K562 (cell line): ENCODE data around the gene IMMP2L. TPM values are rescaled to one million over a fixed set of nuclear protein-coding genes. Genes with fewer than 3 reads are reported as not detected.

ENCODE experiments used
- ATAC-seq: fragments of 200-7000 bp; cut with Tn5 transposase; 3 replicates; pipeline ENCODE4 v1.9.1; 2020; ENCODE audit warnings: moderate library complexity
- BruUV-seq: library from RNA; stranded (reverse); fragments of 400-500 nt; replicated peaks from 2 replicates; lab custom pipeline; 2021; lab: Mats Ljungman, UMichigan
- CTCF ChIA-PET: fragments of 300-600 bp; formaldehyde crosslinking; extraction: SDS; loops from one replicate; lab custom pipeline; 2021; ENCODE audit warnings: low intra/inter-chr PET ratio; lab: Yijun Ruan, JAX
- POLR2A ChIA-PET: fragments of 300-600, 350-650 bp; sonication (Branson Sonifier 250); formaldehyde crosslinking; extraction: SDS; loops from one replicate; lab custom pipeline; 2021; ENCODE audit warnings: antibody characterized with exemption, inconsistent platforms; lab: Yijun Ruan, JAX
- DNase-seq, 4 experiments: peaks; one replicate each; pipeline versions ENCODE4 v3.0.0 to v3.0.0-alpha.2; 2011 to 2018; ENCODE audit warnings: low spot score in 3 of 4, mixed read lengths in 3 of 4; ENCODE audit errors: extremely low read depth in 1 of 4
- FAIRE-seq: peaks from 2 replicates; lab custom pipeline; 2011; peaks lifted over from hg19 to GRCh38; lab: Jason Lieb, UNC
- H2AFZ ChIP-seq: 2 replicates; pipeline ENCODE4 v1.6.0; 2011; ENCODE audit warnings: low read depth, low read length, control low read depth, inconsistent platforms
- H3K27ac ChIP-seq: fragments of 200-600 bp; 3 replicates; pipeline ENCODE4 v1.8.0; 2011; ENCODE audit warnings: low read depth, mild to moderate bottlenecking, control low read depth, inconsistent platforms, low read length, moderate library complexity, mixed read lengths; ENCODE audit errors: extremely low read depth
- H3K27me3 ChIP-seq, 2 experiments: fragments of 300-600 bp in 1 of 2; 2 replicates in 1 of 2; 3 replicates in 1 of 2; pipeline versions ENCODE4 v1.6.0 to v1.8.0; 2011; ENCODE audit warnings: inconsistent platforms in 2 of 2, low read length in 2 of 2, mild to moderate bottlenecking in 1 of 2, mixed read lengths in 1 of 2, moderate library complexity in 1 of 2; ENCODE audit not compliant: control insufficient read depth in 2 of 2, insufficient read depth in 2 of 2
- H3K36me3 ChIP-seq: fragments of 300-600 bp; 3 replicates; pipeline ENCODE4 v1.8.0; 2011; ENCODE audit warnings: mild to moderate bottlenecking, low read length, inconsistent platforms; ENCODE audit not compliant: control insufficient read depth, insufficient read depth
- H3K4me1 ChIP-seq, 2 experiments: fragments of 200-600 bp in 1 of 2; replicated peaks in 1 of 2; 2 replicates in 1 of 2; 3 replicates in 1 of 2; pipeline versions ENCODE4 v1.5.1 to v1.8.0; 2011; ENCODE audit warnings: inconsistent platforms in 2 of 2, low read length in 2 of 2, mild to moderate bottlenecking in 1 of 2, mixed read lengths in 1 of 2, moderate library complexity in 1 of 2; ENCODE audit not compliant: control insufficient read depth in 2 of 2, insufficient read depth in 2 of 2
- H3K4me2 ChIP-seq: 2 replicates; pipeline ENCODE4 v1.6.1; 2011; ENCODE audit warnings: low read length, control low read depth, inconsistent platforms, mixed read lengths; ENCODE audit not compliant: insufficient read depth
- H3K4me3 ChIP-seq: fragments of 200-600 bp; sonication (generic), shearing (Covaris generic); 2 replicates; pipeline ENCODE4 v1.5.1; 2016; ENCODE audit warnings: control low read depth, inconsistent platforms
- H3K79me2 ChIP-seq: fragments of 200-600 bp; 3 replicates; pipeline ENCODE4 v1.8.0; 2011; ENCODE audit warnings: low read length, inconsistent platforms; ENCODE audit not compliant: control insufficient read depth, insufficient read depth
- H3K9ac ChIP-seq, 2 experiments: 2 replicates each; pipeline versions ENCODE4 v1.6.0 to v1.6.1; 2011; ENCODE audit warnings: low read depth in 2 of 2, low read length in 2 of 2, control low read depth in 1 of 2, inconsistent platforms in 1 of 2, mild to moderate bottlenecking in 1 of 2, mixed read lengths in 1 of 2; ENCODE audit not compliant: insufficient read depth in 1 of 2
- H3K9me1 ChIP-seq: one replicate; pipeline ENCODE4 v1.6.0; 2011; ENCODE audit warnings: inconsistent platforms, mild to moderate bottlenecking, low read length, moderate library complexity; ENCODE audit not compliant: control insufficient read depth, insufficient read depth
- H3K9me3 ChIP-seq: replicated peaks from 2 replicates; pipeline ENCODE4 v1.5.1; 2011; ENCODE audit warnings: low read depth, low read length, inconsistent platforms; ENCODE audit not compliant: control insufficient read depth, insufficient read depth
- H4K20me1 ChIP-seq: replicated peaks from 2 replicates; pipeline ENCODE4 v1.6.1; 2011; ENCODE audit warnings: low read length, inconsistent platforms, mixed read lengths; ENCODE audit not compliant: control insufficient read depth, insufficient read depth
- FOXM1 ChIP-seq, 2 experiments: fragments of 450-650 bp in 1 of 2; sonication (generic) in 1 of 2; formaldehyde crosslinking in 1 of 2; IDR thresholded peaks; 2 replicates each; pipeline versions ENCODE4 v1.6.1 to v1.9.0; 2017 to 2022; ENCODE audit warnings: low read depth in 2 of 2, mild to moderate bottlenecking in 2 of 2, missing genetic modification reagents in 1 of 2, moderate library complexity in 1 of 2
- HOXB6 ChIP-seq: fragments of 250-450 bp; sonication (Bioruptor Pico); IDR thresholded peaks from 2 replicates; pipeline ENCODE4 v1.5.1; 2022; ENCODE audit warnings: mild to moderate bottlenecking, borderline replicate concordance
- ILF3 ChIP-seq: fragments of 450-650 bp; IDR thresholded peaks from 2 replicates; pipeline ENCODE4 v1.6.1; 2018; ENCODE audit warnings: antibody characterized with exemption, mild to moderate bottlenecking, moderate library complexity, borderline replicate concordance
- MAFF ChIP-seq: IDR thresholded peaks from 2 replicates; pipeline ENCODE4 v1.6.1; 2012; ENCODE audit warnings: low read length, improper control_type of control experiment
- MEF2A ChIP-seq: IDR thresholded peaks from 2 replicates; pipeline ENCODE4 v1.6.1; 2011; ENCODE audit warnings: low read depth, mild to moderate bottlenecking, low read length, moderate library complexity; ENCODE audit not compliant: control insufficient read depth
- NFE2L1 ChIP-seq: fragments of 450-650 bp; IDR thresholded peaks from 2 replicates; pipeline ENCODE4 v1.6.1; 2016; ENCODE audit warnings: missing genetic modification characterization, low read depth, mild to moderate bottlenecking, missing compliant biosample characterization, moderate library complexity, borderline replicate concordance
- RBM22 ChIP-seq: fragments of 200-400 bp; formaldehyde crosslinking; IDR thresholded peaks from 2 replicates; pipeline ENCODE4 v1.6.1; 2018; ENCODE audit warnings: low read length, low read depth; ENCODE audit not compliant: poor library complexity, severe bottlenecking
- RBM34 ChIP-seq: fragments of 200-400 bp; formaldehyde crosslinking; IDR thresholded peaks from 2 replicates; pipeline ENCODE4 v1.6.1; 2018; ENCODE audit warnings: low read length, borderline replicate concordance; ENCODE audit not compliant: insufficient read depth
- SRSF1 ChIP-seq: fragments of 200-400 bp; formaldehyde crosslinking; IDR thresholded peaks from 2 replicates; pipeline ENCODE4 v1.6.1; 2017; ENCODE audit warnings: mild to moderate bottlenecking, low read depth, low read length, moderate library complexity
- TEAD2 ChIP-seq: fragments of 450-650 bp; IDR thresholded peaks from 2 replicates; pipeline ENCODE4 v1.6.1; 2016; ENCODE audit warnings: missing genetic modification characterization, control low read depth, missing compliant biosample characterization
- WHSC1 ChIP-seq: IDR thresholded peaks from one replicate; pipeline ENCODE4 v1.6.1; 2012; ENCODE audit warnings: low read length, control low read depth, inconsistent platforms
- ZKSCAN1 ChIP-seq: fragments of 150-350 bp; IDR thresholded peaks from 2 replicates; pipeline ENCODE4 v1.6.1; 2016; ENCODE audit warnings: low read depth, low read length
- ZNF644 ChIP-seq: fragments of 200-800 bp; sonication (Bioruptor generic); IDR thresholded peaks from 2 replicates; pipeline ENCODE4 v1.6.1; 2016; ENCODE audit warnings: low read depth, missing genetic modification characterization, missing compliant biosample characterization
- ZNF780A ChIP-seq: fragments of 250-450 bp; sonication (Bioruptor Pico); IDR thresholded peaks from 2 replicates; pipeline ENCODE4 v1.5.0; 2021; ENCODE audit warnings: mild to moderate bottlenecking
- ZNF785 ChIP-seq: fragments of 250-450 bp; sonication (Bioruptor Pico); IDR thresholded peaks from 2 replicates; pipeline ENCODE4 v1.4.0; 2020; ENCODE audit warnings: mild to moderate bottlenecking
- WGBS: fragments of 100-300 bp; shearing (Covaris generic); methylation state at CpG from one replicate; pipeline ENCODE4 v1.1.6; 2016; ENCODE audit warnings: low coverage, mixed read lengths; ENCODE audit not compliant: insufficient coverage; ENCODE audit errors: missing lambda C conversion rate; 5-methylcytosine and 5-hydroxymethylcytosine counted together
- in situ Hi-C: fragments of 300-500 bp; cut with MboI; formaldehyde crosslinking; loops from 4 replicates; pipeline ENCODE4 v1.15.0; 2018; ENCODE audit warnings: inconsistent platforms, mixed read lengths
- intact Hi-C: fragments of 100-400 bp; cut with micrococcal nuclease; formaldehyde crosslinking; loops from 2 replicates; pipeline ENCODE4 v1.14.2; 2022
- polyA plus RNA-seq, 8 experiments: library from polyadenylated mRNA; depleted of rRNA in 4 of 8; stranded (reverse) in 5 of 8; unstranded in 3 of 8; fragments of >200 nt; fragmentation: Nextera tagmentation in 2 of 8; fragmentation: Illumina TruSeq in 1 of 8; extraction: Ambion mirVana in 2 of 8; extraction: Trizol in 1 of 8; gene quantifications; 2 replicates each; pipeline versions ENCODE4 v1.2.1 to v1.2.3, GENCODE V29; 2011 to 2014; ENCODE audit warnings: inconsistent platforms in 1 of 8, missing spikeins in 1 of 8
- total RNA-seq, 7 experiments: library from RNA; depleted of rRNA in 6 of 7; stranded (reverse); fragments of >200 nt in 6 of 7; fragmentation: Illumina TruSeq in 2 of 7; extraction: Trizol in 2 of 7; gene quantifications; 2 replicates each; pipeline versions ENCODE4 v1.2.1 to v1.2.3, GENCODE V29; 2011 to 2021; ENCODE audit warnings: low replicate concordance in 1 of 7
- TF ChIP-seq, protein P1 (sequence below): sonication (generic); formaldehyde crosslinking; IDR thresholded peaks from 2 replicates; pipeline ENCODE4 v1.8.1; 2023; ENCODE audit warnings: mild to moderate bottlenecking, missing genetic modification reagents
- TF ChIP-seq, protein P2 (sequence below): fragments of 450-650 bp; IDR thresholded peaks from 2 replicates; pipeline ENCODE4 v1.6.1; 2016; ENCODE audit warnings: missing biosample characterization, missing genetic modification characterization

IMMP2L gene
- total and polyA plus RNA-seq, 9 of the 15 experiments (the other 6 are each of a cell fraction or from before 2014, with no cell fraction given): 29.7 to 116 (median 53.0) TPM

DNA sequence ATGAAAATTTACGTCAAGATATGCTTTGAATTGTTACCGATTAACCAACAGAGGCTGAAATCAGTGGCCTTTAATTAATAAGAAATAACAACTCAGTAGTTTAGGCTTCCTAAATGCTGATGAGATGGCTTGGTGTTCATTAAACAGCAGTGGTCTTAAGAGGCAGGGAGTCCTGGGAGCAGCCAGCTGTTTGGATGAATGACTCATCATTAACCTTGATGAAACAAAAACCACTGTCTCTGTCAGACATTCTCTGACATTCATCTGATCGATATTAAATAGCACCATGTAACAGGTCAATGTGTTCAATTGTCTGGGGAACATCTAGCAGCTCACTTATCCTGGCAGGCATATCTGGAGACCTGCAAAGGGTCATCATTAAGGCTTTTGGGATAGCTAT, 705.6 kb downstream of the IMMP2L start (continued):
- TF ChIP-seq, protein P1, sequence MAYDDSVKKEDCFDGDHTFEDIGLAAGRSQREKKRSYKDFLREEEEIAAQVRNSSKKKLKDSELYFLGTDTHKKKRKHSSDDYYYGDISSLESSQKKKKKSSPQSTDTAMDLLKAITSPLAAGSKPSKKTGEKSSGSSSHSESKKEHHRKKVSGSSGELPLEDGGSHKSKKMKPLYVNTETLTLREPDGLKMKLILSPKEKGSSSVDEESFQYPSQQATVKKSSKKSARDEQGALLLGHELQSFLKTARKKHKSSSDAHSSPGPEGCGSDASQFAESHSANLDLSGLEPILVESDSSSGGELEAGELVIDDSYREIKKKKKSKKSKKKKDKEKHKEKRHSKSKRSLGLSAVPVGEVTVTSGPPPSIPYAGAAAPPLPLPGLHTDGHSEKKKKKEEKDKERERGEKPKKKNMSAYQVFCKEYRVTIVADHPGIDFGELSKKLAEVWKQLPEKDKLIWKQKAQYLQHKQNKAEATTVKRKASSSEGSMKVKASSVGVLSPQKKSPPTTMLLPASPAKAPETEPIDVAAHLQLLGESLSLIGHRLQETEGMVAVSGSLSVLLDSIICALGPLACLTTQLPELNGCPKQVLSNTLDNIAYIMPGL (CRISPR knock-in tag): no peak
- no peak for TF ChIP-seq ILF3
- TF ChIP-seq MEF2A: no peak
- no peak for TF ChIP-seq ZNF785 (CRISPR knock-in tag)
- no peak for TF ChIP-seq SRSF1
- TF ChIP-seq ZKSCAN1: no peak
- no peak for TF ChIP-seq RBM22
- no peak for TF ChIP-seq FOXM1 (IDR thresholded peaks at IDR 0.05; ENCODE audit: low read depth)
- no peak for TF ChIP-seq FOXM1 (CRISPR knock-in tag; IDR thresholded peaks at IDR 0.05; ENCODE audit: low read depth)
- peak; percentile 39; the same call in 1 of the 2 replicates for TF ChIP-seq MAFF

DNA sequence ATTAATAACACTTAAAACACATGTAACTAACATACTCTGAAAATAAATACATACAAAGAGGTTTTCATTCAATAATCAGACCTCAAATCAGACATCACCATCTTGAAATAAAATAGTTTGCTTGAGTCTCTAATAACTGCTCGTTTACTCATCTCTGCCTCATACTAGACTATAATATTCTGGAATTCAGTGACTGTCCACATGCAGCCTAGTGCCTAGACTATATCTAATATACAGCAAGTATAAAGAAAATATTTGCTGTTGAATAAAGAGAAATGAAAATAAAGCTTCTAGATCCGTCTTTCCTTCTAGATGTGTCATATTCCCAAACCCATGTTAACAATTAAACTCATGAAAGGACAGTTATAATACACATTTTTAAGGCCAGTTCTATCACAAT, 707.6 kb downstream of the IMMP2L start:
- in situ Hi-C loops (no loop called here), intact Hi-C loops (no loop called here)
- Histone ChIP-seq H3K4me2 (no peak overlapping the region), H3K9me1 (no peaks in the 10 kb centered on the region), H3K4me3 (no peak overlapping the region), H3K9ac (no peak overlapping the region), H3K27ac (no peak overlapping the region), H3K4me1 (no peaks in the 10 kb centered on the region), H3K27me3 (no peaks in the 10 kb centered on the region), H2AFZ (no peak overlapping the region), H3K79me2 (no peaks in the 10 kb centered on the region), H4K20me1 (no peaks in the 10 kb centered on the region), H3K9me3 (no peaks in the 10 kb centered on the region), H3K36me3 (no peaks in the 10 kb centered on the region)
- FAIRE-seq (no peak), ATAC-seq (no peak), DNase-seq (no peak)
- ChIA-PET POLR2A (no interaction called here), CTCF (no interaction called here)
- BruUV-seq: no TSS peak
- TF ChIP-seq TEAD2 (tag) (no peak), ZNF780A (CRISPR knock-in tag) (no peak), RBM34 (no peak), WHSC1 (no peak), HOXB6 (CRISPR knock-in tag) (no peak), NFE2L1 (tag) (no peak), ZNF644 (tag) (no peak)
- TF ChIP-seq, protein P2, sequence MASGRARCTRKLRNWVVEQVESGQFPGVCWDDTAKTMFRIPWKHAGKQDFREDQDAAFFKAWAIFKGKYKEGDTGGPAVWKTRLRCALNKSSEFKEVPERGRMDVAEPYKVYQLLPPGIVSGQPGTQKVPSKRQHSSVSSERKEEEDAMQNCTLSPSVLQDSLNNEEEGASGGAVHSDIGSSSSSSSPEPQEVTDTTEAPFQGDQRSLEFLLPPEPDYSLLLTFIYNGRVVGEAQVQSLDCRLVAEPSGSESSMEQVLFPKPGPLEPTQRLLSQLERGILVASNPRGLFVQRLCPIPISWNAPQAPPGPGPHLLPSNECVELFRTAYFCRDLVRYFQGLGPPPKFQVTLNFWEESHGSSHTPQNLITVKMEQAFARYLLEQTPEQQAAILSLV (tag): no peak
- 23% methylated on average over 2 of the region's 2 CpGs for WGBS
